ENCODE measurements around the gene RPL15.

- no peak for TF ChIP-seq CTCF (IDR thresholded peaks at IDR 0.05; ENCODE audit: insufficient read depth, low read length, poor library complexity, severe bottlenecking)
- no peak for TF ChIP-seq EZH2phosphoT487 (conservative IDR thresholded peaks at IDR 0.05; ENCODE audit: low read length)
Observed at GRCh38 chr3:23966328-23966727, 49.4 kb downstream of the RPL15 start.

Measured in SU-DHL-6 (cell line).